GM12878 (cell line): ENCODE data around the gene RAP2C. TPM values are rescaled to one million over a fixed set of nuclear protein-coding genes. Genes with fewer than 3 reads are reported as not detected.

Experiments used
- ATAC-seq: fragments of 200-7000 bp; cut with Tn5 transposase; 3 replicates; pipeline ENCODE4 v1.9.1; 2020; ENCODE audit warnings: mild to moderate bottlenecking, moderate library complexity
- BruUV-seq: library from RNA; stranded (reverse); fragments of 400-500 nt; replicated peaks from 2 replicates; lab custom pipeline; 2021; lab: Mats Ljungman, UMichigan
- CTCF ChIA-PET: fragments of 300-600 bp; sonication (Branson Sonifier 250); formaldehyde crosslinking; extraction: SDS; loops from one replicate; lab custom pipeline; 2021; ENCODE audit warnings: inconsistent platforms; lab: Yijun Ruan, JAX
- POLR2A ChIA-PET: fragments of 350-600 bp; formaldehyde crosslinking; extraction: SDS; loops from one replicate; lab custom pipeline; 2021; ENCODE audit warnings: inconsistent platforms; lab: Charles Lee
- RAD21 ChIA-PET: fragments of 300-600 bp; sonication (Branson Sonifier 250); formaldehyde crosslinking; loops from one replicate; lab custom pipeline; 2023; ENCODE audit warnings: antibody characterized with exemption; ENCODE audit not compliant: unreplicated experiment; lab: Charles Lee
- SMC1A ChIA-PET: fragments of 300-600 bp; sonication (Branson Sonifier 250); formaldehyde crosslinking; loops from one replicate; lab custom pipeline; 2023; ENCODE audit not compliant: unreplicated experiment, uncharacterized antibody; lab: Charles Lee
- DNase-seq: peaks from one replicate; pipeline ENCODE4 v3.0.0-alpha.2; 2011; ENCODE audit warnings: low read depth, low spot score
- FAIRE-seq: peaks from 3 replicates; lab custom pipeline; 2011; peaks lifted over from hg19 to GRCh38; lab: Jason Lieb, UNC
- H2AFZ ChIP-seq: 2 replicates; pipeline ENCODE4 v1.6.0; 2011; ENCODE audit warnings: low read depth, low read length, control low read depth; ENCODE audit not compliant: control insufficient read depth
- H3K27ac ChIP-seq: 2 replicates; pipeline ENCODE4 v1.5.1; 2011; ENCODE audit warnings: control low read depth; ENCODE audit not compliant: control insufficient read depth, insufficient read depth
- H3K27me3 ChIP-seq, 2 experiments: replicated peaks in 1 of 2; 2 replicates each; pipeline versions ENCODE4 v1.6.0 to v1.6.1; 2011; ENCODE audit warnings: low read length in 1 of 2; ENCODE audit not compliant: control insufficient read depth in 2 of 2, insufficient read depth in 2 of 2
- H3K36me3 ChIP-seq, 2 experiments: 2 replicates each; pipeline ENCODE4 v1.5.1; 2011; ENCODE audit warnings: low read length in 1 of 2; ENCODE audit not compliant: control insufficient read depth in 2 of 2, insufficient read depth in 2 of 2
- H3K4me1 ChIP-seq: 2 replicates; pipeline ENCODE4 v1.6.1; 2011; ENCODE audit warnings: mild to moderate bottlenecking, low read length, moderate library complexity, mixed read lengths; ENCODE audit not compliant: control insufficient read depth, insufficient read depth
- H3K4me2 ChIP-seq: 2 replicates; pipeline ENCODE4 v1.6.0; 2011; ENCODE audit warnings: control low read depth; ENCODE audit not compliant: control insufficient read depth, insufficient read depth
- H3K4me3 ChIP-seq: fragments of 200-600 bp; sonication (generic); 2 replicates; pipeline ENCODE4 v1.5.1; 2016
- H3K79me2 ChIP-seq: 2 replicates; pipeline ENCODE4 v1.6.0; 2011; ENCODE audit warnings: low read length; ENCODE audit not compliant: control insufficient read depth, insufficient read depth
- H3K9ac ChIP-seq: 2 replicates; pipeline ENCODE4 v1.8.0; 2011; ENCODE audit warnings: low read length, control low read depth, mixed read lengths; ENCODE audit not compliant: control insufficient read depth, insufficient read depth
- H3K9me3 ChIP-seq: replicated peaks from 3 replicates; pipeline ENCODE4 v1.5.1; 2011; ENCODE audit warnings: mild to moderate bottlenecking, low read length; ENCODE audit not compliant: control insufficient read depth, insufficient read depth
- H4K20me1 ChIP-seq: 2 replicates; pipeline ENCODE4 v1.6.0; 2011; ENCODE audit not compliant: control insufficient read depth, insufficient read depth
- ATF7 ChIP-seq: fragments of 450-650 bp; IDR thresholded peaks from 2 replicates; pipeline ENCODE4 v1.6.1; 2016; ENCODE audit warnings: low read depth, mild to moderate bottlenecking
- SRF ChIP-seq, 2 experiments: IDR thresholded peaks; 2 replicates each; pipeline ENCODE4 v1.6.1; 2011; ENCODE audit warnings: low read depth in 2 of 2, low read length in 2 of 2, mild to moderate bottlenecking in 1 of 2, moderate library complexity in 1 of 2
- ZNF687 ChIP-seq: fragments of 450-650 bp; IDR thresholded peaks from 2 replicates; pipeline ENCODE4 v1.6.1; 2017; ENCODE audit warnings: mild to moderate bottlenecking, moderate library complexity
- WGBS: methylation state at CpG from one replicate; pipeline ENCODE4 v1.1.6; 2016; ENCODE audit warnings: low lambda C conversion rate; ENCODE audit not compliant: insufficient replicate concordance, insufficient coverage; ENCODE audit errors: missing lambda C conversion rate; 5-methylcytosine and 5-hydroxymethylcytosine counted together
- in situ Hi-C: fragments of 300-500 bp; cut with MboI; formaldehyde crosslinking; loops from 9 replicates; pipeline ENCODE4 v1.14.3; 2018; ENCODE audit warnings: mixed read lengths
- intact Hi-C: fragments of 100-400 bp; cut with micrococcal nuclease; formaldehyde crosslinking; loops from one replicate; pipeline ENCODE4 v1.14.2; 2022; ENCODE audit not compliant: unreplicated experiment
- polyA plus RNA-seq, 11 experiments: library from polyadenylated mRNA; depleted of rRNA in 4 of 11; unstranded in 6 of 11; stranded (reverse) in 5 of 11; fragments of >200 nt; fragmentation: Nextera tagmentation in 4 of 11; fragmentation: Illumina TruSeq in 1 of 11; extraction: Ambion mirVana in 4 of 11; extraction: Trizol in 1 of 11; gene quantifications; 1 replicate in 1 of 11; 2 replicates in 10 of 11; pipeline versions ENCODE4 v1.2.1 to v1.2.3, GENCODE V29; 2011 to 2016; ENCODE audit warnings: inconsistent platforms in 2 of 11, missing spikeins in 2 of 11, low read depth in 1 of 11
- total RNA-seq, 4 experiments: library from RNA; depleted of rRNA in 3 of 4; stranded (reverse); fragments of >200 nt in 3 of 4; fragmentation: Illumina TruSeq in 1 of 4; extraction: Trizol in 1 of 4; gene quantifications; 2 replicates each; pipeline versions ENCODE4 v1.2.1 to v1.2.3, GENCODE V29; 2013 to 2021

Gene RAP2C
- total and polyA plus RNA-seq, 10 of the 15 experiments (the other 5 are each of a cell fraction or from before 2014, with no cell fraction given) = 17.1 to 32.1 (median 25.4) TPM

GRCh38 chrX:132263127-132263526 is 43.9 kb upstream of the RAP2C start:
- Histone ChIP-seq H3K79me2 (no peaks in the 10 kb centered on the region), H3K27ac (no peak overlapping the region), H3K4me3 (no peak overlapping the region), H3K9me3 (no peaks in the 10 kb centered on the region; the same call in 2 of the 3 replicates), H3K9ac (no peak overlapping the region), H3K4me1 (no peaks in the 10 kb centered on the region; the same call in 1 of the 2 replicates), H3K27me3 (no peaks in the 10 kb centered on the region), H3K36me3 (no peaks in the 10 kb centered on the region), H4K20me1 (no peaks in the 10 kb centered on the region), H2AFZ (no peak overlapping the region), H3K4me2 (no peak overlapping the region)
- intact Hi-C loops = no loop called here
- in situ Hi-C loops = no loop called here
- POLR2A ChIA-PET = no interaction called here
- CTCF ChIA-PET = no interaction called here
- no TSS peak for BruUV-seq
- RAD21 ChIA-PET = no interaction called here
- no peak for FAIRE-seq
- WGBS = 50% methylated on average over 3 of the region's 3 CpGs
- SMC1A ChIA-PET = no interaction called here
- TF ChIP-seq ATF7 = no peak
- ATAC-seq = no peak
- no peak for DNase-seq

GRCh38 chrX:132258509-132258908 is 39.3 kb upstream of the RAP2C start:
- ChIA-PET CTCF (interaction anchor here (1.5 kb wide), 1 partner anchor 34 kb away, joined by 7 read pairs; no protein-coding TSS in a partner anchor), POLR2A (no interaction called here), SMC1A (no interaction called here), RAD21 (no interaction called here)
- in situ Hi-C loops = no loop called here
- no peaks in the 10 kb centered on the region; the same call in 2 of the 3 replicates for H3K9me3 ChIP-seq
- H3K79me2 ChIP-seq = no peaks in the 10 kb centered on the region
- H3K36me3 ChIP-seq = no peaks in the 10 kb centered on the region
- no peak for FAIRE-seq
- BruUV-seq = no TSS peak
- intact Hi-C loops = no loop called here
- no peak; the same call in 2 of the 3 replicates for ATAC-seq
- DNase-seq = no peak
- TF ChIP-seq ZNF687 = no peak
- peak in 1 of 2 experiments; percentile 52; a peak in 1 of 4 replicates for TF ChIP-seq SRF (IDR thresholded peaks at IDR 0.05; ENCODE audit: low read depth in 2 of 2, low read length in 2 of 2)
- no peak overlapping the region for H3K27ac ChIP-seq
- H3K4me3 ChIP-seq = no peak overlapping the region
- 61% methylated on average over 1 of the region's 1 CpG for WGBS
- no peak overlapping the region for H3K4me2 ChIP-seq
- H3K4me1 ChIP-seq = no peaks in the 10 kb centered on the region
- no peak overlapping the region for H2AFZ ChIP-seq
- no peaks in the 10 kb centered on the region for H3K27me3 ChIP-seq
- H4K20me1 ChIP-seq = no peaks in the 10 kb centered on the region
- H3K9ac ChIP-seq = no peak overlapping the region
